ENCODE measurements around the gene LHPP.

The LHPP gene

DNA sequence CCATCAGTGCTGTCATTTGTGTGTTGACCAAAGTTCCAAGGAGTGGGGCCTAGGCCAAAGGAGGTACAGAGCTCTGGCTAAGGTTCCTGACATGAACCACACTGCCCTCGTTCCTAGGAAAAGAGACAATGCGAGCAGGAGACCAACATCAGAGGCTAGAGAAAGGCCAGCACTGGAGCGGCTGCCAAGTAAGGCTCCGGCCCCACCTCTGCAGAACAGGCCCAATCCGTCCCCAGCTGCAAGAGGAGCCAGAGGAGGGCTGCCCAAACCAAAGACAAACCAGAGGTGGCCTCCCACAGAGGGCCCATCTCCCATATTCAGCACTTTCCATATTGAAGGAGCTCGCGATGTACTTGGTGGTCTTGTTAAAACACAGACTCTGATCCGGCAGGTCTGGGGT lies 201.6 kb downstream of the LHPP start:
- H3K36me3 ChIP-seq (ENCODE audit: control insufficient read depth in 2 of 2, insufficient read depth in 1 of 2, low read length in 2 of 2): peaks cover 0 to 3% of the 10 kb centered on the region in 2 experiments; a peak in 2 of 3 replicates
- H3K4me3 ChIP-seq (ENCODE audit: low read depth, low read length): no peak overlapping the region
- POLR2A ChIA-PET: no interaction called here
- CTCF ChIA-PET: interaction anchor here (0.6 kb wide), 1 partner anchor 67 kb away, joined by 3 read pairs; no protein-coding TSS in a partner anchor
- TF ChIP-seq ZNF530 (tag by site-specific recombination; IDR thresholded peaks at IDR 0.05; ENCODE audit: low read depth): no peak
- TF ChIP-seq ZNF202 (tag by site-specific recombination; IDR thresholded peaks at IDR 0.05; ENCODE audit: borderline replicate concordance): no peak
- TF ChIP-seq ZNF600 (tag by site-specific recombination; IDR thresholded peaks at IDR 0.05): peak; percentile 38; the same call in 1 of the 2 replicates
- TF ChIP-seq MYNN (tag by site-specific recombination; IDR thresholded peaks at IDR 0.05; ENCODE audit: borderline replicate concordance): no peak
- no peak for TF ChIP-seq ZNF473 (tag by site-specific recombination; IDR thresholded peaks at IDR 0.05)
- no peak for TF ChIP-seq ZBTB21 (tag by site-specific recombination; IDR thresholded peaks at IDR 0.05)
- TF ChIP-seq, protein P1, sequence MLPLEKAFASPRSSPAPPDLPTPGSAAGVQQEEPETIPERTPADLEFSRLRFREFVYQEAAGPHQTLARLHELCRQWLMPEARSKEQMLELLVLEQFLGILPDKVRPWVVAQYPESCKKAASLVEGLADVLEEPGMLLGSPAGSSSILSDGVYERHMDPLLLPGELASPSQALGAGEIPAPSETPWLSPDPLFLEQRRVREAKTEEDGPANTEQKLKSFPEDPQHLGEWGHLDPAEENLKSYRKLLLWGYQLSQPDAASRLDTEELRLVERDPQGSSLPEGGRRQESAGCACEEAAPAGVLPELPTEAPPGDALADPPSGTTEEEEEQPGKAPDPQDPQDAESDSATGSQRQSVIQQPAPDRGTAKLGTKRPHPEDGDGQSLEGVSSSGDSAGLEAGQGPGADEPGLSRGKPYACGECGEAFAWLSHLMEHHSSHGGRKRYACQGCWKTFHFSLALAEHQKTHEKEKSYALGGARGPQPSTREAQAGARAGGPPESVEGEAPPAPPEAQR (tag by site-specific recombination; IDR thresholded peaks at IDR 0.05): no peak
- no peak for TF ChIP-seq OSR2 (tag by site-specific recombination; IDR thresholded peaks at IDR 0.05)
- H3K9me3 ChIP-seq (ENCODE audit: control insufficient read depth, insufficient read depth, low read depth, low read length): no peaks in the 10 kb centered on the region
- no peaks in the 10 kb centered on the region for H3K4me1 ChIP-seq (ENCODE audit: control insufficient read depth, insufficient read depth, low read length)
- H3K27ac ChIP-seq (ENCODE audit: extremely low read depth, low read depth, low read length): no peak overlapping the region
